ENCODE data around the gene SEZ6L.
"Not testable (repeated sequence)": the region's sequence is repeated elsewhere in the genome, so short reads cannot be mapped to it uniquely, and the experiment has no call there.

Gene SEZ6L

GRCh38 chr22:26391623-26392022 lies 222.4 kb downstream of the SEZ6L start:
- DNase-seq, result no peak

GRCh38 chr22:26393929-26394328 lies 224.7 kb downstream of the SEZ6L start:
- no peak for DNase-seq

- no peak for DNase-seq
Observed at GRCh38 chr22:26394777-26395176, 225.5 kb downstream of the SEZ6L start.

GRCh38 chr22:26395926-26396325 lies 226.7 kb downstream of the SEZ6L start:
- DNase-seq, result no peak

- DNase-seq, result peak in 4 of 6 experiments; percentile 29 to 56 (median 44)
Observed at GRCh38 chr22:26398741-26399153, 229.5 kb downstream of the SEZ6L start.

GRCh38 chr22:26399289-26399688 lies 230.0 kb downstream of the SEZ6L start:
- no peak for DNase-seq

GRCh38 chr22:26401726-26402125 lies 232.5 kb downstream of the SEZ6L start:
- no peak for DNase-seq

- DNase-seq, result no peak
Observed at GRCh38 chr22:26404851-26405421, 235.7 kb downstream of the SEZ6L start.

- DNase-seq, result no peak
Observed at GRCh38 chr22:26406118-26406517, 236.9 kb downstream of the SEZ6L start.

GRCh38 chr22:26408562-26409220 lies 239.4 kb downstream of the SEZ6L start:
- DNase-seq, result not testable (repeated sequence)

GRCh38 chr22:26409719-26410335 lies 240.6 kb downstream of the SEZ6L start:
- no peak for DNase-seq

GRCh38 chr22:26410386-26410785 lies 241.1 kb downstream of the SEZ6L start:
- DNase-seq, result no peak

GRCh38 chr22:26414347-26414746 lies 245.1 kb downstream of the SEZ6L start:
- no peak for DNase-seq

GRCh38 chr22:26416256-26416655 lies 247.0 kb downstream of the SEZ6L start:
- DNase-seq, result no peak

- DNase-seq, result no peak
Observed at GRCh38 chr22:26416670-26417276, 247.5 kb downstream of the SEZ6L start.

GRCh38 chr22:26417406-26417805 lies 248.1 kb downstream of the SEZ6L start:
- DNase-seq, result no peak

GRCh38 chr22:26418620-26419019 lies 249.4 kb downstream of the SEZ6L start:
- DNase-seq, result no peak

- DNase-seq, result no peak
Observed at GRCh38 chr22:26426924-26427323, 257.7 kb downstream of the SEZ6L start.

- DNase-seq, result peak; percentile 77 to 87 (median 82)
Observed at GRCh38 chr22:26428515-26429457, 259.5 kb downstream of the SEZ6L start, which contains the start of gene ASPHD2. Gene ASPHD2, plus strand, starts transcription at chr22:26429260. Its CDS starts 4,356 bp downstream, at chr22:26433616.

GRCh38 chr22:26429458-26430286 lies 260.4 kb downstream of the SEZ6L start:
- peak in 1 of 6 experiments; percentile 23 for DNase-seq

- no peak for DNase-seq
Observed at GRCh38 chr22:26430600-26430999, 261.3 kb downstream of the SEZ6L start.
